Esophagus squamous epithelium (tissue), 4 donors: ENCODE results near the gene RFNG.

Experiments
- CTCF ChIP-seq, 6 experiments: fragments of 450-650 bp in 4 of 6; fragments of 200-600 bp in 2 of 6; sonication (generic) in 2 of 6; IDR thresholded peaks; one replicate each; pipeline ENCODE4 v1.5.1; 2016 to 2019; ENCODE audit warnings: antibody characterized with exemption in 6 of 6, mild to moderate bottlenecking in 4 of 6, moderate library complexity in 4 of 6
- POLR2A ChIP-seq, 4 donors: fragments of 450-650 bp; IDR thresholded peaks; one replicate each; pipeline ENCODE4 v1.6.1; 2017; ENCODE audit warnings: antibody characterized with exemption in 4 of 4, mild to moderate bottlenecking in 4 of 4, moderate library complexity in 3 of 4

- TF ChIP-seq CTCF (IDR thresholded peaks at IDR 0.05) = no peak
- TF ChIP-seq POLR2A (IDR thresholded peaks at IDR 0.05) = no peak
Observed at GRCh38 chr17:82080048-82080788, 28.6 kb upstream of the RFNG start.
